ENCODE data around the gene PROX1. TPM values are rescaled to one million over a fixed set of nuclear protein-coding genes. Genes with fewer than 3 reads are reported as not detected.

Gene PROX1
- total RNA-seq, 1 donor from 2014 or later, result 80.6 TPM

DNA sequence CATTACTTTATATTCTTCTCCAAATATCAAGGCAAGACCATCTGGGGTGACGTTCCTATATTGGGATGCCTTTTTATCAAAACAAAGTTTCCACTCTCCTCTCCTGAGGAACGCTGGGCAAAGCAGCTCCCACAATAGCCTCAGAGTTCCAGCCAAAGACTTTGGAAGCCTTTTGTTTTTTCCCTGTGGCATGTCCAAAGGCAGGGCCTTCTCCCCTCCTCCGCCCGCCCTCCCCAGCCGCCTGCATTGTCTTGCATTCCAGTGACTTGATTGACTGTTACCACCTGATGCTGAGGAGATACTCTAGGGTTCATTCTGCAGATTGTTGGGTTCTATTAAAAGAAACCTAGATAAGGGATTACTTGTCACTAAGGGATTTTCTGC is 43.5 kb downstream of the PROX1 start:
- peak overlapping the region; percentile 95 for H3K27ac ChIP-seq (replicated peaks)
- TF ChIP-seq CTCF (IDR thresholded peaks at IDR 0.05; ENCODE audit: borderline replicate concordance), result no peak
- intact Hi-C loops (cut with micrococcal nuclease), result no loop called here
- peaks cover 9% of the 10 kb centered on the region for H3K36me3 ChIP-seq
- H3K4me3 ChIP-seq, result peak overlapping the region; percentile 23
- peaks cover 47% of the 10 kb centered on the region for H3K4me1 ChIP-seq
- no peaks in the 10 kb centered on the region for H3K9me3 ChIP-seq (replicated peaks)
- H3K27me3 ChIP-seq (ENCODE audit: low read depth), result no peaks in the 10 kb centered on the region
- peak; percentile 20 for DNase-seq

- Histone ChIP-seq H3K27me3 (ENCODE audit: low read depth) (no peaks in the 10 kb centered on the region), H3K9me3 (replicated peaks) (no peaks in the 10 kb centered on the region), H3K27ac (replicated peaks) (peak overlapping the region; percentile 2), H3K4me3 (no peak overlapping the region), H3K36me3 (peaks cover 10% of the 10 kb centered on the region), H3K4me1 (peaks cover 14% of the 10 kb centered on the region)
- no peak for DNase-seq
- intact Hi-C loops (cut with micrococcal nuclease), result no loop called here
- TF ChIP-seq CTCF (IDR thresholded peaks at IDR 0.05; ENCODE audit: borderline replicate concordance), result no peak
Observed at GRCh38 chr1:214037468-214037867, 49.7 kb downstream of the PROX1 start.

- DNase-seq, result no peak
- no peak for TF ChIP-seq CTCF (IDR thresholded peaks at IDR 0.05; ENCODE audit: borderline replicate concordance)
- Histone ChIP-seq H3K27ac (replicated peaks) (no peak overlapping the region), H3K4me3 (no peak overlapping the region), H3K27me3 (ENCODE audit: low read depth) (no peaks in the 10 kb centered on the region), H3K9me3 (replicated peaks) (no peaks in the 10 kb centered on the region), H3K4me1 (peaks cover 14% of the 10 kb centered on the region), H3K36me3 (peaks cover 10% of the 10 kb centered on the region)
- intact Hi-C loops (cut with micrococcal nuclease), result no loop called here
Observed at GRCh38 chr1:214039394-214040018, 51.7 kb downstream of the PROX1 start.

GRCh38 chr1:214043167-214043566 is 55.4 kb downstream of the PROX1 start:
- DNase-seq, result no peak
- H3K4me1 ChIP-seq, result no peaks in the 10 kb centered on the region
- H3K27me3 ChIP-seq (ENCODE audit: low read depth), result no peaks in the 10 kb centered on the region
- no peak overlapping the region for H3K4me3 ChIP-seq
- no peak for TF ChIP-seq CTCF (IDR thresholded peaks at IDR 0.05; ENCODE audit: borderline replicate concordance)
- intact Hi-C loops (cut with micrococcal nuclease), result no loop called here
- H3K27ac ChIP-seq (replicated peaks), result no peak overlapping the region
- no peaks in the 10 kb centered on the region for H3K36me3 ChIP-seq
- H3K9me3 ChIP-seq (replicated peaks), result peaks cover 17% of the 10 kb centered on the region

DNA sequence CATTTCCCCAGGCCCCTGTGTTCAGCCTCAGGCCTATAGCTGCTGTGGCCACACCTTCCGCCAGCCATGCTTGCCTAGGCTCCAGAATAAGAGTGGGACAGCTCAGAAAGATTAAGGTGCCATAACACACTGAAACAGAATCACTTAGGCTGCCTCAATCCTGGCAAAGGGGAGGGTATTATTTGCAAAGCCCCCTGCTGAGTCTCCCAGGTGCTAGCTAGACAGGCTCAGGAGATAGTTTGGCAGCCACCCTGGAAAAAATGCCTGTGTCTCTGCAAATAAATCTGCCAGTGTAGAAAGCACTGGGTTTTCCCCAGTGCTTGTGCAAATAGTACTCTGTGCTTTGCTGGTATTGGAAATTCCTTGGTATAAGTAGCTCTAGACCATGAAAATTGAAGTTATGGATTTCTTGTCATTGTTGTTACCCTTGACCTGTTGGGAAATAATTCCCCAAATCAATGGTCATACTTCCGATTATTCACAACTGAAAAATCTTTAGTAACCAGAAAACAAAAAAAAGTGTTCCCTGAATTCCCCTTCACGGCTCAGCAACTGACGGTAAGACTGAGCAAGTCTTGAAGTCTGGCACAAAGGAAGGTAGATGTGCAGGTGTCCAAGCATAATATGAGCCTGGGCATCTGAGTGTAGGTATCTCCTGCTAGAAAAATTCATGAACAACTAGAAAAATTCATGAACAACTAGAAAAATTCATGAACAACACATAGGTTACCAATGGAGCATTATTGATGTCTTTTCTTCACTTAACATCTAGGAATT is 56.9 kb downstream of the PROX1 start:
- intact Hi-C loops (cut with micrococcal nuclease), result no loop called here
- Histone ChIP-seq H3K36me3 (no peaks in the 10 kb centered on the region), H3K27ac (replicated peaks) (peak overlapping the region; percentile 57), H3K4me1 (no peaks in the 10 kb centered on the region), H3K27me3 (ENCODE audit: low read depth) (no peaks in the 10 kb centered on the region), H3K9me3 (replicated peaks) (peaks cover 32% of the 10 kb centered on the region), H3K4me3 (no peak overlapping the region)
- DNase-seq, result no peak
- TF ChIP-seq CTCF (IDR thresholded peaks at IDR 0.05; ENCODE audit: borderline replicate concordance), result no peak

Measured in left ventricle myocardium inferior (tissue), 1 donor.